NCI-H748 (cell line): ENCODE data around the gene TRAPPC6A.
A peak's percentile ranks its signal among the peaks of the same experiment; 100 is the strongest.

ENCODE experiments used
- DNase-seq: peaks from one replicate; lab custom pipeline; 2025; ENCODE audit not compliant: unreplicated experiment; lab: John Stamatoyannopoulos, UW

TRAPPC6A gene

GRCh38 chr19:45177817-45178261 is at the start of gene TRAPPC6A:
Gene TRAPPC6A, minus strand, starts transcription at chr19:45178237. Its CDS starts 19 bp downstream, at chr19:45178218.
- peak; percentile 77 for DNase-seq

- DNase-seq: no peak
Measured at GRCh38 chr19:45224645-45225044, 46.6 kb upstream of the TRAPPC6A start.

- DNase-seq: no peak
Measured at GRCh38 chr19:45223879-45224278, 45.8 kb upstream of the TRAPPC6A start.

GRCh38 chr19:45222724-45223123 is 44.7 kb upstream of the TRAPPC6A start:
- DNase-seq: no peak

- DNase-seq: no peak
Measured at GRCh38 chr19:45218911-45219743, 41.1 kb upstream of the TRAPPC6A start.

- no peak for DNase-seq
Measured at GRCh38 chr19:45218426-45218825, 40.4 kb upstream of the TRAPPC6A start.

GRCh38 chr19:45217957-45218334 is 39.9 kb upstream of the TRAPPC6A start:
- DNase-seq: no peak

- no peak for DNase-seq
Measured at GRCh38 chr19:45217193-45217956, 39.3 kb upstream of the TRAPPC6A start.

GRCh38 chr19:45216667-45217066 is 38.6 kb upstream of the TRAPPC6A start:
- DNase-seq: no peak

- peak; percentile 72 for DNase-seq
Measured at GRCh38 chr19:45215391-45216191, 37.6 kb upstream of the TRAPPC6A start.

GRCh38 chr19:45213031-45213430 is 35.0 kb upstream of the TRAPPC6A start:
- no peak for DNase-seq

- no peak for DNase-seq
Measured at GRCh38 chr19:45211751-45212381, 33.8 kb upstream of the TRAPPC6A start.

GRCh38 chr19:45206328-45206727 is 28.3 kb upstream of the TRAPPC6A start:
- DNase-seq: no peak

- DNase-seq: no peak
Measured at GRCh38 chr19:45205810-45206209, 27.8 kb upstream of the TRAPPC6A start.

- DNase-seq: no peak
Measured at GRCh38 chr19:45202637-45203036, 24.6 kb upstream of the TRAPPC6A start.

- peak; percentile 22 for DNase-seq
Measured at GRCh38 chr19:45200568-45200967, 22.5 kb upstream of the TRAPPC6A start.

- no peak for DNase-seq
Measured at GRCh38 chr19:45195764-45196163, 17.7 kb upstream of the TRAPPC6A start.

- no peak for DNase-seq
Measured at GRCh38 chr19:45191375-45191774, 13.3 kb upstream of the TRAPPC6A start.

GRCh38 chr19:45189971-45190370 is 11.9 kb upstream of the TRAPPC6A start:
- no peak for DNase-seq

- DNase-seq: peak; percentile 73
Measured at GRCh38 chr19:45187421-45188100, 9.5 kb upstream of the TRAPPC6A start.
